ENCODE measurements around the gene ZC2HC1C.

DNA sequence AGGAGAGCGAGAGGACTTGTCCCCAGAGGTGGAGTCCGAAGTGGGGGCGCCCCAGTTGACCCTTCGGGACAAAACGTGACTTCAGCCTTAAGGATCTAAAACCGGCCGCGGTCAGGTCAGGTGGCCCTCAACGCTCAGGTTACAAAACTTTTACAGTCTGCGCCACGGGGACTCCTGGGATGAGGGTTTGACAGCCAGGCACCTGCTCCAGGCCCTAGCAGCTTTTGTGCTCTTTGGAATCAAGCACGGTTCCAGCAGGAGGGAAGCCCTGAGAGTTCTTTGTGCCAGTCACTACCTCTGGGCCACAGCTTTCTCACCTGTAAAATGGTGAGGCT is 337 bp downstream of the ZC2HC1C start:
- TF ChIP-seq, protein P1, sequence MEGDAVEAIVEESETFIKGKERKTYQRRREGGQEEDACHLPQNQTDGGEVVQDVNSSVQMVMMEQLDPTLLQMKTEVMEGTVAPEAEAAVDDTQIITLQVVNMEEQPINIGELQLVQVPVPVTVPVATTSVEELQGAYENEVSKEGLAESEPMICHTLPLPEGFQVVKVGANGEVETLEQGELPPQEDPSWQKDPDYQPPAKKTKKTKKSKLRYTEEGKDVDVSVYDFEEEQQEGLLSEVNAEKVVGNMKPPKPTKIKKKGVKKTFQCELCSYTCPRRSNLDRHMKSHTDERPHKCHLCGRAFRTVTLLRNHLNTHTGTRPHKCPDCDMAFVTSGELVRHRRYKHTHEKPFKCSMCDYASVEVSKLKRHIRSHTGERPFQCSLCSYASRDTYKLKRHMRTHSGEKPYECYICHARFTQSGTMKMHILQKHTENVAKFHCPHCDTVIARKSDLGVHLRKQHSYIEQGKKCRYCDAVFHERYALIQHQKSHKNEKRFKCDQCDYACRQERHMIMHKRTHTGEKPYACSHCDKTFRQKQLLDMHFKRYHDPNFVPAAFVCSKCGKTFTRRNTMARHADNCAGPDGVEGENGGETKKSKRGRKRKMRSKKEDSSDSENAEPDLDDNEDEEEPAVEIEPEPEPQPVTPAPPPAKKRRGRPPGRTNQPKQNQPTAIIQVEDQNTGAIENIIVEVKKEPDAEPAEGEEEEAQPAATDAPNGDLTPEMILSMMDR (IDR thresholded peaks at IDR 0.05), result no peak
- no peak for TF ChIP-seq EP300 (IDR thresholded peaks at IDR 0.05)
- no peak for TF ChIP-seq POLR2A (IDR thresholded peaks at IDR 0.05; ENCODE audit: low read length)
- no peak for TF ChIP-seq NPAS2 (CRISPR knock-in tag; IDR thresholded peaks at IDR 0.05; ENCODE audit: borderline replicate concordance)
- TF ChIP-seq RFX5 (IDR thresholded peaks at IDR 0.05), result no peak
